GM21786 (cell line): ENCODE data around the gene TMTC4.
A peak's percentile ranks its signal among the peaks of the same experiment; 100 is the strongest.
"Not testable (repeated sequence)": the region's sequence is repeated elsewhere in the genome, so short reads cannot be mapped to it uniquely, and the experiment has no call there.

Experiments
- ATAC-seq: cut with Tn5 transposase; IDR thresholded peaks from one replicate; pipeline ENCODE4 v1.9.1; 2021; ENCODE audit not compliant: unreplicated experiment

TMTC4 gene

DNA sequence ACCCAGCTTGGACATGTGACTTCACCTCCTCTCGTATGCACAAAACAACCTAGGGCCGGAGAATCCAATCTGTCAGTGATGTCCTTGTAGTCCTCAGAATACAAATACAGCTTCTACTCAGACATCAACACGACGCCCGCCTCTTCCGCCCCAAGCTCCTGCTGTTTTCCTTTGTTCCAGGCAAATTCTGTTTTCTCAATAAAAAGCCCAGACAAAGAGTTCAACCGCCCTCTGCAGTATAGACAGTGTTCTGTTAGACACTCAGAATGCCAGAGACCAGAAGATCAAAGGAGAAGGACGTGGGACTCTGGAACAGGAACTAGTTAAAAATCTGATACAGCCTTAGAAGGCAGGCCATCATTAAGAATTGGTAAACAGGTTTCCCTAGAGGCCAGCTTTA, 44.0 kb downstream of the TMTC4 start:
- ATAC-seq, result no peak

DNA sequence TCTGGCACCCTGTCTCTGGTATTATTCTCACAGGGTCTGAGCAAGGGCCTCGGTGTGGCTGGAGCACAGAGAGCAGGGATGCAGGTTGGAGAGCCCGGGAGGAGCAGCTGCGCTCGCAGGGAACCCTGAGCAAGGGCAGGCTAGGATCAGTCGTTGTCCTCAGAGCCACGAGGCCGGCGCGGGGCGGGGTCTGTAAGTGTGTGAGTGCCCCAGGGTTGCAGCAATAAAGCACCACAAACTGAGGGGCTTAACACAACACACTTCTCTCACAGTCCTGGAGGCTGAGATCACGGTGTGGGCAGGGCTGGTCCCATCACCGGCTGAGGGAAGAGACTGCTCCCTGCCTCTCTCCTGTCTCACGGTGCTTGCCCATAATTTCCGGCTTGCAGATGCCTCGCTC, 47.5 kb downstream of the TMTC4 start:
- no peak for ATAC-seq

GRCh38 chr13:100625447-100625846, 49.1 kb downstream of the TMTC4 start:
- ATAC-seq, result no peak

GRCh38 chr13:100620792-100621191, 53.8 kb downstream of the TMTC4 start:
- ATAC-seq, result no peak

GRCh38 chr13:100619940-100620339, 54.7 kb downstream of the TMTC4 start:
- ATAC-seq, result no peak

DNA sequence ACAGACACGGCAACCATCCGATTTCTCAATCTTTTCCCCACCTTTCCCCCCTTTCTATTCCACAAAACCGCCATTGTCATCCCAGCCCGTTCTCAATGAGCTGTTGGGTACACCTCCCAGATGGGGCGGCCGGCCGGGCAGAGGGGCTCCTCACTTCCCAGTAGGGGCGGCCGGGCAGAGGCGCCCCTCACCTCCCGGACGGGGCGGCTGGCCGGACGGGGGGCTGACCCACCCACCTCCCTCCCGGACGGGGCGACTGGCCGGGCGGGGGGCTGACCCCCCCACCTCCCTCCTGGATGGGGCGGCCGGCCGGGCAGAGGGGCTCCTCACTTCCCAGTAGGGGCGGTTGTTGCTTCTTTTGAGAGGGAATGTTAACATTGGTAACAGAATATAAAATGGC, 55.7 kb downstream of the TMTC4 start:
- not testable (repeated sequence) for ATAC-seq

- no peak for ATAC-seq
These were observed 61.6 kb downstream of the TMTC4 start for GRCh38 chr13:100613031-100613430.

DNA sequence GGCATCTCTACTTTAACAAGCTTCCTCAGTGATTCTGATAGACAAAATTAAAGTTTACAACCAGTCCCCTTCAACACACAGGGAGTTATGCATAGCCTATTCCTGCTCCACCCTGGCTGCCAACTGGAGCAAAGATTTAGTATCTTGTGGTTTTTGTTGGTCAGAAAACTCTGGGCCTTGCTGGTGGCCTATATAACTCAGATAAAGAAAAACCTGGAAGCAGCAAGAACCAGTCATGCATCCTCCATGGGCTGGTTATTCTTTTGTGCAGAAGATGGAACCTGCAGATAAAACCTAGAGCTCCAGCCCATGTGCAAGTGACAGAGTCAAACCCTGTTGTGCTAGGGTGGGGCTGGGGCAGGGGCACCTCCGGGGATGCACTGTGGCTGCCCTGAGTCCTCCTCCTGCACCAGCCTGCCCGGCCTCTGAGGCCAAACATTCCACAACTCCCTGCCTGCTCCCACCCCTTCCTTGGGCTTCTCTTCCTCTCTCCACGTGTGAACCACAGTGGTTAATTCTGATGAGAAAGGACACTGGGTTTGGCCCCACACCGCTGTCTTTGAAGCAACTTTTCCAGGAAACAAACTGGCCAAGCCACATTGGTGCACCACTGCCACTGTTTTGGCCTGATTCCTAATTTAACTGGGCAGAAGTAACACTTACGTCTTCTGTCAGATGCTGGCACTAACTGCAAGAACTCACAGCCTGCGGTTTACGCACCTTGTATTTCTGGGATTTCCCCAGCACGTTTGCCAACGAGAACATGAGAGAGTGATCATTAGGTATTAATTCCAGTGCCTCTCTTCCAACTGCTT, 62.7 kb downstream of the TMTC4 start:
- no peak for ATAC-seq

GRCh38 chr13:100610391-100611347, 63.9 kb downstream of the TMTC4 start:
- peak; percentile 31 for ATAC-seq

DNA sequence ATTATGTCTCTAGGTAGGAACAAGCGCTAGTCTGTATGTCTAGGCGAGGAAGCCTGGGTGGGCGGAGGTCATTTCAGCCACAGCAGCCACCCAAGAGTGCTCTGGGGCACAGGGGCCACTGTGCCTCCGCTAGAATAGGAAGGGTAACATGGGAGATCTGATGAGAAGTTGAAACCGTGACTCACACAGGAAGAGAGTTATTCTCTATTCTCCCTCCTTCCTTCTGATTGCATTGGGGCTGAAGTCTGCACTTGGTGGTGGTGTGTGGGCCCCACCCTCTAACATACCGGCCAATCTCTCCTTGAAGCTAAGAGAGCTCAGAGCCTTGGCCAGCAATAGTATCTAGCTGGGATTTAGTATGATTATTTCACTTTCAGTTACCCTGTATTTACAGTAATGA, 65.7 kb downstream of the TMTC4 start:
- ATAC-seq, result peak; percentile 87

- ATAC-seq, result no peak
These were observed 66.1 kb downstream of the TMTC4 start for GRCh38 chr13:100608489-100608888.

GRCh38 chr13:100604918-100605710, 69.5 kb downstream of the TMTC4 start:
- ATAC-seq, result no peak

GRCh38 chr13:100602493-100603111, 72.0 kb downstream of the TMTC4 start:
- ATAC-seq, result no peak

- no peak for ATAC-seq
These were observed 72.9 kb downstream of the TMTC4 start for GRCh38 chr13:100601716-100602115.

GRCh38 chr13:100600915-100601314, 73.7 kb downstream of the TMTC4 start:
- ATAC-seq, result no peak

DNA sequence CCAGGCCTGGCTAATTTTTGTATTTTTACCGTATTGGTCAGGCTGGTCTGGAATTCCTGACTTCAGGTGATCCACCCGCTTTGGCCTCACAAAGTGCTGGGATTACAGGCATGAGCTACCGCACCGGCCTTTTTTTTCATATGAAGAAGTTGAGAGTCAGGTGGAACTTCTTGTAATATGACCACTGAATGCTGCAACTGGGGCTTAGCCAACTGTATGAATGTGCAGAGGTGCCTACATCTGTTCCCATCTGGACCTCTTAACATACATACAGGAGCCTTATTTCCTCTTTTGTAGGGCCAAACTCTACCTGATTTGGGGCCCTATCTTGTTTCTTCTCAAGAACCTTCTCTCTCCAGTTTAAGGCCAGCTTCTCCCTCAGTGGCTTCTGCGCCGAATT, 74.1 kb downstream of the TMTC4 start:
- no peak for ATAC-seq

DNA sequence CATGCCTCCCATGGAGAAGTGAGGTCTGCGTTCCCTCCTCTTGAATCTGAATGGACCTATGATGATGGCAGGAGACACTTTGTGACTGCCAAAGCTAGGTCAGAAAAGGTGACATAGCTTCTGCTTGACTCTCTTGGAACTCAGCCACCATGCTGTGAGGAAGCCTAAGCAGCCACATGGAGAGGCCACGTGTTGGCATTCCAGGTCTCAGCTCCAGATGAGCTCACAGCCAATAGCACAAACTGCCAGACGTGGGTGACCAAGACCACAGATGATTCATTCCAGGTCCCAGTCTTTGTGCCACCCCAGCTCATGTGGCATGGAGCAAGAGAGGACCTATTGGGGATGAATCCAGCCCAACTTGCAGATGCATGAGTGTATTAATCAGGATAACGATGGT, 77.3 kb downstream of the TMTC4 start:
- ATAC-seq, result no peak

- no peak for ATAC-seq
These were observed 78.1 kb downstream of the TMTC4 start for GRCh38 chr13:100596516-100596915.

DNA sequence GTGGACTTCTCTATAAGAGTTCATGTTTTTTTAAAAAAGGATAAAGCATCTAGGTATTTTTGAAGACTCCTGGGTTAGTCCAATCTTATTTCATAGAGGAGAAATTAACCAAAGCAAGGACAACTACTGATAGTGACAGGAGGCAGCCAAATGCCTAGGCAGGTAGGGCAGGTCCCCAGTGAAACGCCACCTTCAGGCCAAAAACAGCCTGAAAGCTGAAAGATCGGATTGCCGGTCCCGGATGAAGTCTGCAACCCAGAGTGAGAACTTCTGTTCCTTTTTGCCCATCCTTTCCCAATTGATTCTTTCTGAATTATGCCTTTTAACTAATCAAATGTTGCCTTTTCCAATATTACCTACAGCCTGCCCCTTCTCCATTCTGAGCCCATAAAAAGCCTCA, 79.9 kb downstream of the TMTC4 start:
- ATAC-seq, result no peak

- ATAC-seq, result no peak
These were observed 80.3 kb downstream of the TMTC4 start for GRCh38 chr13:100594255-100594654.
